Measurements from ENCODE around the gene GEMIN4.
"Not testable (repeated sequence)": the region's sequence is repeated elsewhere in the genome, so short reads cannot be mapped to it uniquely, and the experiment has no call there.

The GEMIN4 gene

DNA sequence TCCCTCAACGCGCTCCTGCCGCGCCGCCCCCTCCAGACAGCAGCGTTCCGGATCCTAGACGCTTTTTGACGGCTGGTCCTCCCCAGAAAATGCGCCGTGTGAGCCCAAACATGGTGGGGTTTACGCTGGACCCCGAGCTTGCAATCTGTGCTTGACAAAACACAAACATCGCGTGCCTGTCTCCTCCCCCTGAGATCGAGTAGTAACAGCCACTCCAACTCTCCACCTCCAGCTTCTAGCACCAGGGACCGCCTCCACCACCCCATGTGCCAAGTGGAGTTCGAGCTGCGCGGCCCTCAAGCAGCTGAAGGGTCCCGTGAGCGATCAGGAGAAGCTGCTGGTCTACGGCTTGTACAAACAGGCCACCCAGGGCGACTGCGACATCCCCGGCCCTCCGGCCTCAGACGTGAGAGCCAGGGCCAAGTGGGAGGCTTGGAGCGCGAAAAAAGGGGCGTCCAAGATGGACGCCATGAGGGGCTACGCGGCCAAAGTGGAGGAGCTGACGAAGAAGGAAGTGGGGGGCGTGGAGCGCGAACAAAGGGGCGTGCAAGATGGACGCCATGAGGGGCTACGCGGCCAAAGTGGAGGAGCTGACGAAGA, 656 bp upstream of the GEMIN4 start:
- no peak for DNase-seq (ENCODE audit: extremely low read depth, low read depth)
- TF ChIP-seq, protein P1, sequence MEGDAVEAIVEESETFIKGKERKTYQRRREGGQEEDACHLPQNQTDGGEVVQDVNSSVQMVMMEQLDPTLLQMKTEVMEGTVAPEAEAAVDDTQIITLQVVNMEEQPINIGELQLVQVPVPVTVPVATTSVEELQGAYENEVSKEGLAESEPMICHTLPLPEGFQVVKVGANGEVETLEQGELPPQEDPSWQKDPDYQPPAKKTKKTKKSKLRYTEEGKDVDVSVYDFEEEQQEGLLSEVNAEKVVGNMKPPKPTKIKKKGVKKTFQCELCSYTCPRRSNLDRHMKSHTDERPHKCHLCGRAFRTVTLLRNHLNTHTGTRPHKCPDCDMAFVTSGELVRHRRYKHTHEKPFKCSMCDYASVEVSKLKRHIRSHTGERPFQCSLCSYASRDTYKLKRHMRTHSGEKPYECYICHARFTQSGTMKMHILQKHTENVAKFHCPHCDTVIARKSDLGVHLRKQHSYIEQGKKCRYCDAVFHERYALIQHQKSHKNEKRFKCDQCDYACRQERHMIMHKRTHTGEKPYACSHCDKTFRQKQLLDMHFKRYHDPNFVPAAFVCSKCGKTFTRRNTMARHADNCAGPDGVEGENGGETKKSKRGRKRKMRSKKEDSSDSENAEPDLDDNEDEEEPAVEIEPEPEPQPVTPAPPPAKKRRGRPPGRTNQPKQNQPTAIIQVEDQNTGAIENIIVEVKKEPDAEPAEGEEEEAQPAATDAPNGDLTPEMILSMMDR (IDR thresholded peaks at IDR 0.05; ENCODE audit: low read depth, low read length) = no peak

DNA sequence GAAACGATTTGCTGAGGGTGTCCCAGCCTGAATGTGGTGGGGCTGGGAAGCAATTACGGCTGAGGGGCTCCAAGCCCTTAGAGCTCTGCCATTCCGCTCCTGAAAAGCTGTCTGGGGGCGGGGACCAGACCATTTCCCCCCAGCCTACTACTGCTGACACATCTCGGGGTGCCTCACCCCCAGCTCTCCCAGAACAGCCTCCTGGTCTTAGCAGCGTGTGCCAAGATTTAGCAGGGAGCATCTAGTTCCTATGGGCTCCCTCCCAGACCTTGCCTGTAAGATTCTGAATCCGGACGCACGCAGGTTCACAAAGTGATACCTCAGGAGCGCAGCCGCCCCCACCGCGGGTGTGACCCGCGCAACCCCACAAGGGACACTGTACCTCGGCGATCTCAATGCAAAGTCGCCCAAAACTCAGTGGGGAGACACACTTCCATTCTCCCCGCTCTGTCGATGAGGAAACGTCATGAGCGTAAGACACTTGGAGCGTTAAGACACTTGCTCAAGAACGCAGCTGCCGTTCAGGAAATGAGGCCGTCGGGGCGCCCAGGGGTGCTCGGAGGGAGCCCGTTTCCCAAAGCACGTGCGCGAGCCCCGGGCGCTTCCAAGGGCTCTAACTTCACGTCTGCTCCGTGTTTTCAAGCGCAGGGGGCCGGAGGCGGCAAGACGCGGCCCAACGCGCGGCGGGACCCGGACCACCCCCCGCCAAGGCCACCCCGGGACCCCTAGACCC, 629 bp downstream of the GEMIN4 start:
- no peak for DNase-seq (ENCODE audit: extremely low read depth, low read depth)
- TF ChIP-seq, protein P1 (IDR thresholded peaks at IDR 0.05; ENCODE audit: low read depth, low read length) = no peak

DNA sequence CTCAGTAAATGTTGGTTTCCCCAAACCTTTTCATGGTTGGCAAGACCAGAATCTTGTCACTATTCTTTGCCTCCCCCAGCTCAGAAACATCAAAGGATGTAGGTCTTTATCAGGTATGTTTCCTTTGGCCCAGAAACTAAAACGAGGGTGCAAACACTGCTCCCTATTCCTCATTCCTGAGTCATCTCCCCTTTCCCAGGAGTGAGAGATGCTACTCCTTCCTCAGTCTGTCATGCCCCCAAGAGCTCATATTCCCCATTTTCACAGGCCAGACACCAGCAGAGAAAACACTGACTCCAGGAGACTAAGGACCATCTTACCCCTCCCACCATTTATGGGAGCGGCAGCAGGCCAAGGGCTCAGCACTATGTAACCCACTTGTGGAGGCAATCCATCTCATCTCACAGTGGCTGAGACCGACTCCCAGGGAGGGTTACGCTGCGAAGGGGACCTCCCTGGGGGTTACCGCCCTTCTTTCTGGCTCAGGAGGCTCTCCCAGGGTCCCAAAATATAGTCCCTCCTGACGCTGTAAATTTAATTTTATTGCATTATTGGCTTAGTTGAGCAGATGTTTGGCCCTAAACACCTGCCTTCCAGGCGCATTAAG, 1.5 kb downstream of the GEMIN4 start:
- DNase-seq (ENCODE audit: extremely low read depth, low read depth) = no peak
- TF ChIP-seq, protein P1 (IDR thresholded peaks at IDR 0.05; ENCODE audit: low read depth, low read length) = no peak

DNA sequence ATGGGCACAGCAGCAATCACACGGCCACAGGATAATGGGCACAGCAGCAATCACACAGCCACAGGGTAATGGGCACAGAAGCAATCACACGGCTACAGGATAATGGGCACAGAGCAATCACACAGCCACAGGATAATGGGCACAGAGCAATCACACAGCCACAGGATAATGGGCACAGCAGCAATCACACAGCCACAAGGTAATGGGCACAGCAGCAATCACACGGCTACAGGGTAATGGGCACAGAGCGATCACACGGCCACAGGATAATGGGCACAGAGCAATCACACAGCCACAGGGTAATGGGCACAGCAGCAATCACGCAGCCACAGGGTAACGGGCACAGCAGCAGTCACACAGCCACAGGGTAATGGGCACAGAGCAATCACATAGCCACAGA, 2.7 kb downstream of the GEMIN4 start:
- not testable (repeated sequence) for DNase-seq (ENCODE audit: extremely low read depth, low read depth)

DNA sequence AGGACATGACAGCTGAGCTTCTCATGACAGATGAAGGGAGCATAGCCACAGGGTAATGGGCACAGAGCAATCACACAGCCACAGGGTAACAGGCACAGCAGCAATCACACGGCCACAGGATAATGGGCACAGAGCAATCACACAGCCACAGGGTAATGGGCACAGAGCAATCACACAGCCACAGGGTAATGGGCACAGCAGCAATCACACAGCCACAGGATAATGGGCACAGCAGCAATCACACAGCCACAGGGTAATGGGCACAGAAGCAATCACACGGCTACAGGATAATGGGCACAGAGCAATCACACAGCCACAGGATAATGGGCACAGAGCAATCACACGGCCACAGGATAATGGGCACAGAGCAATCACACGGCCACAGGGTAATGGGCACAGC, 3.5 kb downstream of the GEMIN4 start:
- not testable (repeated sequence) for DNase-seq (ENCODE audit: extremely low read depth, low read depth)

- TF ChIP-seq, protein P1 (IDR thresholded peaks at IDR 0.05; ENCODE audit: low read depth, low read length) = no peak
- no peak for DNase-seq (ENCODE audit: extremely low read depth, low read depth)
Measured at GRCh38 chr17:746783-747629, 5.1 kb downstream of the GEMIN4 start.

DNA sequence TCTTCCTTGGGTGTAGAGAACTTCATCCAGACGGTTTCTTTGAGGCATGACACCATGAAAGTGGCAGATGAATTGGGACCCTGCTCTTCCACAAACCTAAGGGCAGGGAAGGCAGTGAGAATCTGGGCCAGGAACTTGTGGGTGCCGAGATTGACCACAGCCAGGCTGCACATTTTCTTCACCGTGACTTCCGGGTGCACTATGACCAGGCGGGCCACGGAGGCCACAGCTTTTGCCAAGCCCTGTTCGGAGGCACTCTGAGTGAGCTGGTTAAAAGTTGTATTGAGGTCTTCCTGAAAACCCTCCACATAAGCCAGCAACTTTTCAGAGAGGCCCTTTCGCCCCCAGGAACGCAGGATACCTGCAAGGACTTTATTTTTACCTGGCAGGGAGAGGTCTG, 5.9 kb downstream of the GEMIN4 start:
- TF ChIP-seq, protein P1 (IDR thresholded peaks at IDR 0.05; ENCODE audit: low read depth, low read length) = no peak
- DNase-seq (ENCODE audit: extremely low read depth, low read depth) = no peak

GRCh38 chr17:745406-745805, 6.7 kb downstream of the GEMIN4 start:
- TF ChIP-seq, protein P1 (IDR thresholded peaks at IDR 0.05; ENCODE audit: low read depth, low read length) = no peak
- DNase-seq (ENCODE audit: extremely low read depth, low read depth) = no peak

Data from AG09319 (cell line).